Tibial nerve (tissue), 4 donors: Measurements from ENCODE around the gene YJEFN3.

Experiments
- CTCF ChIP-seq, 5 experiments: fragments of 200-600 bp in 3 of 5; fragments of 450-650 bp in 2 of 5; sonication (generic) in 3 of 5; IDR thresholded peaks; one replicate each; pipeline ENCODE4 v1.5.1; 2016 to 2019; ENCODE audit warnings: antibody characterized with exemption in 5 of 5, mild to moderate bottlenecking in 3 of 5, moderate library complexity in 2 of 5
- EP300 ChIP-seq, 2 donors: sonication (generic); formaldehyde crosslinking; IDR thresholded peaks; one replicate each; pipeline ENCODE4 v1.6.1; 2017; ENCODE audit warnings: antibody characterized with exemption in 2 of 2, mild to moderate bottlenecking in 1 of 2
- POLR2A ChIP-seq, 2 donors: fragments of 450-650 bp; IDR thresholded peaks; one replicate each; pipeline ENCODE4 v1.6.1; 2017; ENCODE audit warnings: antibody characterized with exemption in 2 of 2, mild to moderate bottlenecking in 2 of 2, moderate library complexity in 2 of 2

- TF ChIP-seq CTCF (IDR thresholded peaks at IDR 0.05): no peak
- TF ChIP-seq POLR2A (IDR thresholded peaks at IDR 0.05): no peak
- TF ChIP-seq EP300 (IDR thresholded peaks at IDR 0.05): no peak
These were observed 12.9 kb downstream of the YJEFN3 start for GRCh38 chr19:19541616-19542015.
